Thyroid gland (tissue), 4 donors: ENCODE measurements around the gene LRP11.

Experiments used
- POLR2A ChIP-seq, 2 donors: fragments of 450-650 bp; IDR thresholded peaks; one replicate each; pipeline ENCODE4 v1.6.1; 2017; ENCODE audit warnings: antibody characterized with exemption in 2 of 2, mild to moderate bottlenecking in 2 of 2, moderate library complexity in 1 of 2
- TF ChIP-seq, protein P1 (sequence below), 6 experiments: fragments of 200-600 bp in 3 of 6; fragments of 450-650 bp in 3 of 6; sonication (generic) in 3 of 6; IDR thresholded peaks; one replicate each; pipeline ENCODE4 v1.5.1; 2016 to 2019; ENCODE audit warnings: antibody characterized with exemption in 6 of 6, mild to moderate bottlenecking in 2 of 6, inconsistent platforms in 1 of 6, moderate library complexity in 1 of 6

DNA sequence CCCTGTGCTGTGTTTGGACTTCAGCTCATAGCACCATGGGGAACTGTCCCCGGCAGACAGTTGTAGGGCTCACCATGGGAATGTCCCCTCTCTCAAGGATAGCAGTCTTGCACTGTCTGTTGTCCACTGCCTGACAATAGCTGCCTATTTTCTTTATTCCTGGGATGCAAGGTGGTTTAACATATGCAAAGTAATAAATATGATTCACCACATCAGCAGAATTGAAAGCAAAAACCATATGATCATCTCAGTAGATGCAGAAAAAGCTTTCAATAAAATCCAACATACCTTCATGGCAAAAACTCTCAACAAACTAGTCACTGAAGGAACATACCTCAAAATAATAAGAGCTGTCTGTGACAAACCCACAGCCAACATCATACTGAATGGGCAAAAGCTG, 13.5 kb upstream of the LRP11 start:
- TF ChIP-seq, protein P1, sequence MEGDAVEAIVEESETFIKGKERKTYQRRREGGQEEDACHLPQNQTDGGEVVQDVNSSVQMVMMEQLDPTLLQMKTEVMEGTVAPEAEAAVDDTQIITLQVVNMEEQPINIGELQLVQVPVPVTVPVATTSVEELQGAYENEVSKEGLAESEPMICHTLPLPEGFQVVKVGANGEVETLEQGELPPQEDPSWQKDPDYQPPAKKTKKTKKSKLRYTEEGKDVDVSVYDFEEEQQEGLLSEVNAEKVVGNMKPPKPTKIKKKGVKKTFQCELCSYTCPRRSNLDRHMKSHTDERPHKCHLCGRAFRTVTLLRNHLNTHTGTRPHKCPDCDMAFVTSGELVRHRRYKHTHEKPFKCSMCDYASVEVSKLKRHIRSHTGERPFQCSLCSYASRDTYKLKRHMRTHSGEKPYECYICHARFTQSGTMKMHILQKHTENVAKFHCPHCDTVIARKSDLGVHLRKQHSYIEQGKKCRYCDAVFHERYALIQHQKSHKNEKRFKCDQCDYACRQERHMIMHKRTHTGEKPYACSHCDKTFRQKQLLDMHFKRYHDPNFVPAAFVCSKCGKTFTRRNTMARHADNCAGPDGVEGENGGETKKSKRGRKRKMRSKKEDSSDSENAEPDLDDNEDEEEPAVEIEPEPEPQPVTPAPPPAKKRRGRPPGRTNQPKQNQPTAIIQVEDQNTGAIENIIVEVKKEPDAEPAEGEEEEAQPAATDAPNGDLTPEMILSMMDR (IDR thresholded peaks at IDR 0.05) = no peak
- no peak for TF ChIP-seq POLR2A (IDR thresholded peaks at IDR 0.05)
